PC-9 (cell line): ENCODE data around the gene ZNF442. TPM values are rescaled to one million over a fixed set of nuclear protein-coding genes. Genes with fewer than 3 reads are reported as not detected.
"Not testable (repeated sequence)": the region's sequence is repeated elsewhere in the genome, so short reads cannot be mapped to it uniquely, and the experiment has no call there.

ENCODE experiments used
- BruUV-seq: library from RNA; stranded (reverse); fragments of 400-500 nt; replicated peaks from 2 replicates; lab custom pipeline; 2021; lab: Mats Ljungman, UMichigan
- CTCF ChIA-PET: fragments of 300-600 bp; sonication (Branson Sonifier 250); formaldehyde crosslinking; loops from one replicate; lab custom pipeline; 2022; ENCODE audit warnings: antibody characterized with exemption; lab: Charles Lee
- POLR2A ChIA-PET: fragments of 300-600 bp; sonication (Branson Sonifier 250); formaldehyde crosslinking; loops from one replicate; lab custom pipeline; 2022; ENCODE audit warnings: antibody characterized with exemption; ENCODE audit not compliant: unreplicated experiment; lab: Charles Lee
- DNase-seq, 2 experiments: peaks; one replicate each; pipeline versions ENCODE4 v3.0.0 to v3.0.0-alpha.2; 2015 to 2022; ENCODE audit warnings: mixed read lengths in 1 of 2
- H2AFZ ChIP-seq: fragments of 200-600 bp; sonication (generic); 2 replicates; pipeline ENCODE4 v1.8.1; 2017; ENCODE audit warnings: antibody characterized with exemption
- H3F3A ChIP-seq: fragments of 200-600 bp; sonication (generic); 2 replicates; pipeline ENCODE4 v1.8.1; 2017; ENCODE audit warnings: antibody characterized with exemption, mild to moderate bottlenecking, low read depth; ENCODE audit not compliant: insufficient read depth
- H3K27ac ChIP-seq: fragments of 200-600 bp; sonication (generic); 2 replicates; pipeline ENCODE4 v1.6.1; 2016; ENCODE audit warnings: mixed run types
- H3K27me3 ChIP-seq: fragments of 200-600 bp; sonication (generic); 2 replicates; pipeline ENCODE4 v1.6.1; 2016; ENCODE audit warnings: low read depth, mixed run types; ENCODE audit not compliant: insufficient read depth
- H3K36me3 ChIP-seq: fragments of 200-600 bp; sonication (generic); 2 replicates; pipeline ENCODE4 v1.6.1; 2016; ENCODE audit warnings: low read depth, mixed run types
- H3K4me1 ChIP-seq: fragments of 200-600 bp; sonication (generic); replicated peaks from 2 replicates; pipeline ENCODE4 v1.6.1; 2016; ENCODE audit warnings: mixed run types; ENCODE audit not compliant: insufficient read depth
- H3K4me2 ChIP-seq: fragments of 200-600 bp; sonication (generic); 2 replicates; pipeline ENCODE4 v1.6.1; 2017; ENCODE audit warnings: mixed run types
- H3K4me3 ChIP-seq: fragments of 200-600 bp; sonication (generic); 2 replicates; pipeline ENCODE4 v1.6.1; 2016; ENCODE audit warnings: mixed run types
- H3K79me2 ChIP-seq: fragments of 200-600 bp; sonication (generic); 2 replicates; pipeline ENCODE4 v1.6.1; 2017; ENCODE audit warnings: low read depth, mixed run types
- H3K9me2 ChIP-seq: fragments of 200-600 bp; sonication (generic); 2 replicates; pipeline ENCODE4 v1.8.1; 2017; ENCODE audit warnings: mild to moderate bottlenecking; ENCODE audit not compliant: insufficient read depth
- H3K9me3 ChIP-seq: fragments of 200-600 bp; sonication (generic); 2 replicates; pipeline ENCODE4 v1.8.1; 2016; ENCODE audit warnings: low read depth; ENCODE audit not compliant: insufficient read depth
- H4K20me1 ChIP-seq: fragments of 200-600 bp; sonication (generic); 2 replicates; pipeline ENCODE4 v1.8.1; 2017; ENCODE audit not compliant: insufficient read depth
- CTCF ChIP-seq: fragments of 200-600 bp; sonication (generic); conservative IDR thresholded peaks from 2 replicates; pipeline ENCODE4 v1.6.1; 2017; ENCODE audit warnings: mixed run types, antibody characterized with exemption, mild to moderate bottlenecking, moderate library complexity
- EZH2 ChIP-seq: fragments of 200-600 bp; sonication (generic); IDR thresholded peaks from 2 replicates; pipeline ENCODE4 v1.8.0; 2017; ENCODE audit warnings: antibody characterized with exemption, low read depth
- intact Hi-C: fragments of 100-400 bp; cut with micrococcal nuclease; formaldehyde crosslinking; loops from one replicate; pipeline ENCODE4 v1.10.0; 2022; ENCODE audit not compliant: unreplicated experiment
- total RNA-seq: library from RNA; stranded (reverse); gene quantifications from 2 replicates; pipeline ENCODE4 v1.2.3, GENCODE V29; 2021

Gene ZNF442
- total RNA-seq, 1 experiment from 2014 or later = not detected

- peaks cover 26% of the 10 kb centered on the region; the same call in 1 of the 2 replicates for H3K27me3 ChIP-seq
- TF ChIP-seq EZH2 = no peak
- no peak for TF ChIP-seq CTCF
- ChIA-PET POLR2A (interaction anchor here (0.5 kb wide), 1 partner anchor 896 kb away, joined by 3 read pairs; no protein-coding TSS in a partner anchor), CTCF (no interaction called here)
- no peaks in the 10 kb centered on the region for H4K20me1 ChIP-seq
- H2AFZ ChIP-seq = peak overlapping the region; percentile 81
- H3K36me3 ChIP-seq = no peaks in the 10 kb centered on the region
- H3K4me2 ChIP-seq = peak overlapping the region; percentile 69
- intact Hi-C loops = no loop called here
- DNase-seq = no peak
- peak overlapping the region; percentile 32; the same call in 1 of the 2 replicates for H3K4me3 ChIP-seq
- H3K9me3 ChIP-seq = no peaks in the 10 kb centered on the region
- H3K9me2 ChIP-seq = no peaks in the 10 kb centered on the region
- H3K79me2 ChIP-seq = no peaks in the 10 kb centered on the region
- BruUV-seq = no TSS peak
- H3K27ac ChIP-seq = no peak overlapping the region
- H3F3A ChIP-seq = no peaks in the 10 kb centered on the region
- no peaks in the 10 kb centered on the region for H3K4me1 ChIP-seq
These were observed 870 bp downstream of the ZNF442 start for GRCh38 chr19:12364391-12365235.

GRCh38 chr19:12362236-12362635, 3.2 kb downstream of the ZNF442 start:
- H3K9me2 ChIP-seq, H3K27ac ChIP-seq, H4K20me1 ChIP-seq, H3K4me3 ChIP-seq, intact Hi-C loops, H3K4me1 ChIP-seq, BruUV-seq, H3F3A ChIP-seq, H2AFZ ChIP-seq, POLR2A ChIA-PET, H3K4me2 ChIP-seq, H3K36me3 ChIP-seq, H3K79me2 ChIP-seq, DNase-seq, H3K9me3 ChIP-seq, CTCF ChIA-PET: not testable (repeated sequence)
- H3K27me3 ChIP-seq = peaks cover 13% of the 10 kb centered on the region; the same call in 1 of the 2 replicates

- TF ChIP-seq EZH2 = no peak
- no peak for TF ChIP-seq CTCF
- Histone ChIP-seq H2AFZ (no peak overlapping the region), H3K27me3 (no peaks in the 10 kb centered on the region), H4K20me1 (no peaks in the 10 kb centered on the region), H3K4me1 (no peaks in the 10 kb centered on the region), H3F3A (no peaks in the 10 kb centered on the region), H3K9me2 (no peaks in the 10 kb centered on the region), H3K9me3 (peaks cover 42% of the 10 kb centered on the region), H3K27ac (no peak overlapping the region), H3K36me3 (no peaks in the 10 kb centered on the region), H3K4me3 (no peak overlapping the region), H3K79me2 (no peaks in the 10 kb centered on the region), H3K4me2 (no peak overlapping the region)
- ChIA-PET POLR2A (no interaction called here), CTCF (no interaction called here)
- BruUV-seq = no TSS peak
- no peak for DNase-seq
- intact Hi-C loops = no loop called here
These were observed 12.1 kb downstream of the ZNF442 start for GRCh38 chr19:12353375-12353774.
